HepG2 (cell line): Measurements from ENCODE around the gene ERCC4. TPM values are rescaled to one million over a fixed set of nuclear protein-coding genes. Genes with fewer than 3 reads are reported as not detected.

Experiments used
- AGO1 ChIP-seq: fragments of 200-400 bp; formaldehyde crosslinking; IDR thresholded peaks from 2 replicates; pipeline ENCODE4 v1.6.1; 2017; ENCODE audit warnings: mild to moderate bottlenecking, low read depth, low read length, moderate library complexity; ENCODE audit not compliant: poor library complexity, severe bottlenecking
- AHR ChIP-seq: IDR thresholded peaks from 2 replicates; pipeline ENCODE4 v1.6.1; 2018; ENCODE audit warnings: missing genetic modification reagents, missing compliant biosample characterization
- ERF ChIP-seq: IDR thresholded peaks from 2 replicates; pipeline ENCODE4 v1.6.1; 2018; ENCODE audit warnings: missing biosample characterization, missing genetic modification reagents
- HNRNPUL1 ChIP-seq: fragments of 200-400 bp; formaldehyde crosslinking; IDR thresholded peaks from 2 replicates; pipeline ENCODE4 v1.6.1; 2017; ENCODE audit warnings: low read depth, mild to moderate bottlenecking, low read length, moderate library complexity
- HOMEZ ChIP-seq: IDR thresholded peaks from 2 replicates; pipeline ENCODE4 v1.6.1; 2016; ENCODE audit warnings: low read depth
- MLLT10 ChIP-seq: sonication (generic); formaldehyde crosslinking; IDR thresholded peaks from 2 replicates; pipeline ENCODE4 v1.4.0; 2020; ENCODE audit warnings: missing genetic modification reagents
- RXRB ChIP-seq: IDR thresholded peaks from 2 replicates; pipeline ENCODE4 v1.6.1; 2016; ENCODE audit warnings: borderline replicate concordance, missing genetic modification reagents, missing compliant biosample characterization
- SAFB2 ChIP-seq: sonication (generic); formaldehyde crosslinking; IDR thresholded peaks from 2 replicates; pipeline ENCODE4 v1.5.1; 2020; ENCODE audit warnings: missing genetic modification reagents, low read depth, mild to moderate bottlenecking, borderline replicate concordance
- SALL1 ChIP-seq: sonication (generic); formaldehyde crosslinking; IDR thresholded peaks from 2 replicates; pipeline ENCODE4 v1.8.0; 2022; ENCODE audit warnings: mild to moderate bottlenecking, missing genetic modification reagents
- SOX13 ChIP-seq, 3 experiments: fragments of 450-650 bp in 1 of 3; sonication (generic) in 1 of 3; formaldehyde crosslinking in 1 of 3; IDR thresholded peaks in 2 of 3; conservative IDR thresholded peaks in 1 of 3; 2 replicates each; pipeline versions ENCODE4 v1.5.0 to v1.6.1; 2016 to 2020; ENCODE audit warnings: antibody characterized with exemption in 1 of 3, mild to moderate bottlenecking in 1 of 3, missing compliant biosample characterization in 1 of 3, missing genetic modification reagents in 1 of 3, moderate library complexity in 1 of 3
- SP4 ChIP-seq: sonication (generic); formaldehyde crosslinking; IDR thresholded peaks from 2 replicates; pipeline ENCODE4 v1.8.1; 2023; ENCODE audit warnings: mild to moderate bottlenecking, missing genetic modification reagents
- TEAD3 ChIP-seq: optimal IDR thresholded peaks from 2 replicates; pipeline ENCODE3; 2016; ENCODE audit warnings: borderline replicate concordance
- ZFP90 ChIP-seq: sonication (generic); formaldehyde crosslinking; IDR thresholded peaks from 2 replicates; pipeline ENCODE4 v1.8.0; 2022; ENCODE audit warnings: missing genetic modification reagents, mild to moderate bottlenecking, inconsistent platforms, borderline replicate concordance
- ZNF225 ChIP-seq: sonication (generic); formaldehyde crosslinking; IDR thresholded peaks from 2 replicates; pipeline ENCODE4 v1.4.0; 2020; ENCODE audit warnings: mild to moderate bottlenecking, missing genetic modification reagents
- ZNF547 ChIP-seq: sonication (generic); formaldehyde crosslinking; IDR thresholded peaks from 2 replicates; pipeline ENCODE4 v1.5.1; 2020; ENCODE audit warnings: mild to moderate bottlenecking, missing genetic modification reagents
- ZNF552 ChIP-seq: sonication (generic); formaldehyde crosslinking; IDR thresholded peaks from 2 replicates; pipeline ENCODE4 v1.9.0; 2022; ENCODE audit warnings: missing genetic modification reagents, mild to moderate bottlenecking, borderline replicate concordance
- ZNF556 ChIP-seq: sonication (generic); formaldehyde crosslinking; IDR thresholded peaks from 2 replicates; pipeline ENCODE4 v1.4.0; 2020; ENCODE audit warnings: mild to moderate bottlenecking, missing genetic modification reagents, borderline replicate concordance
- ZNF614 ChIP-seq: IDR thresholded peaks from 2 replicates; pipeline ENCODE4 v1.6.1; 2018; ENCODE audit warnings: missing biosample characterization, missing genetic modification reagents, inconsistent platforms, borderline replicate concordance
- ZNF691 ChIP-seq: sonication (generic); formaldehyde crosslinking; IDR thresholded peaks from 2 replicates; pipeline ENCODE4 v1.4.0; 2020; ENCODE audit warnings: missing genetic modification reagents, low read depth, mild to moderate bottlenecking, borderline replicate concordance
- ZNF713 ChIP-seq: sonication (generic); formaldehyde crosslinking; IDR thresholded peaks from 2 replicates; pipeline ENCODE4 v1.4.0; 2020; ENCODE audit warnings: mild to moderate bottlenecking, missing genetic modification reagents
- ZNF83 ChIP-seq: sonication (generic); formaldehyde crosslinking; IDR thresholded peaks from 2 replicates; pipeline ENCODE4 v1.4.0; 2020; ENCODE audit warnings: missing genetic modification reagents, mild to moderate bottlenecking, borderline replicate concordance
- polyA plus RNA-seq, 8 experiments: library from polyadenylated mRNA; depleted of rRNA in 3 of 8; stranded (reverse) in 7 of 8; unstranded in 1 of 8; fragments of >200 nt; fragmentation: Illumina TruSeq in 4 of 8; extraction: Trizol in 4 of 8; gene quantifications; 2 replicates each; pipeline versions ENCODE4 v1.2.1 to v1.2.3, GENCODE V29; 2011 to 2016; ENCODE audit warnings: low read depth in 4 of 8, missing spikeins in 1 of 8, mixed read lengths in 1 of 8; ENCODE audit not compliant: insufficient read depth in 1 of 8
- total RNA-seq, 5 experiments: library from RNA; depleted of rRNA; stranded (reverse); fragments of >200 nt; fragmentation: Illumina TruSeq; extraction: Trizol; gene quantifications; 2 replicates each; pipeline ENCODE4 v1.2.3, GENCODE V29; 2016; ENCODE audit warnings: low read depth in 1 of 5
- TF ChIP-seq, protein P1 (sequence below): IDR thresholded peaks from 2 replicates; pipeline ENCODE4 v1.6.1; 2016; ENCODE audit warnings: missing genetic modification reagents, missing compliant biosample characterization
- TF ChIP-seq, protein P2 (sequence below): sonication (generic); formaldehyde crosslinking; IDR thresholded peaks from 2 replicates; pipeline ENCODE4 v1.9.0; 2022; ENCODE audit warnings: low read depth, missing genetic modification reagents
- TF ChIP-seq, protein P3 (sequence below): fragments of 450-650 bp; IDR thresholded peaks from 2 replicates; pipeline ENCODE4 v1.6.1; 2017

Gene ERCC4
- total and polyA plus RNA-seq, 2 of the 13 experiments (the other 11 are each of a cell fraction or from before 2014, with no cell fraction given): 5.4 to 15.2 TPM

- TF ChIP-seq HOMEZ (CRISPR knock-in tag): peak; percentile 73; the same call in 1 of the 2 replicates
- TF ChIP-seq SALL1: peak; percentile 96
- TF ChIP-seq AGO1: no peak
- TF ChIP-seq ZNF547 (CRISPR knock-in tag): peak; percentile 89
- TF ChIP-seq ZNF691 (CRISPR knock-in tag): 0 out of 2 replicates have a peak, but pooled peaks have one; percentile 36
- 0 out of 2 replicates have a peak, but pooled peaks have one; percentile 44 for TF ChIP-seq ZNF552
- TF ChIP-seq ZNF614 (CRISPR knock-in tag): peak; percentile 50; the same call in 1 of the 2 replicates
- no peak for TF ChIP-seq MLLT10 (CRISPR knock-in tag)
- TF ChIP-seq ZNF225 (CRISPR knock-in tag): no peak
- TF ChIP-seq, protein P1, sequence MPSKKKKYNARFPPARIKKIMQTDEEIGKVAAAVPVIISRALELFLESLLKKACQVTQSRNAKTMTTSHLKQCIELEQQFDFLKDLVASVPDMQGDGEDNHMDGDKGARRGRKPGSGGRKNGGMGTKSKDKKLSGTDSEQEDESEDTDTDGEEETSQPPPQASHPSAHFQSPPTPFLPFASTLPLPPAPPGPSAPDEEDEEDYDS: peak; percentile 22; the same call in 1 of the 2 replicates
- no peak for TF ChIP-seq AHR (CRISPR knock-in tag)
- TF ChIP-seq RXRB (CRISPR knock-in tag): peak; percentile 58; the same call in 1 of the 2 replicates
- no peak for TF ChIP-seq HNRNPUL1
- peak; percentile 78 for TF ChIP-seq ZFP90 (CRISPR knock-in tag)
- TF ChIP-seq ZNF556 (CRISPR knock-in tag): no peak; the same call in 1 of the 2 replicates
- TF ChIP-seq, protein P2, sequence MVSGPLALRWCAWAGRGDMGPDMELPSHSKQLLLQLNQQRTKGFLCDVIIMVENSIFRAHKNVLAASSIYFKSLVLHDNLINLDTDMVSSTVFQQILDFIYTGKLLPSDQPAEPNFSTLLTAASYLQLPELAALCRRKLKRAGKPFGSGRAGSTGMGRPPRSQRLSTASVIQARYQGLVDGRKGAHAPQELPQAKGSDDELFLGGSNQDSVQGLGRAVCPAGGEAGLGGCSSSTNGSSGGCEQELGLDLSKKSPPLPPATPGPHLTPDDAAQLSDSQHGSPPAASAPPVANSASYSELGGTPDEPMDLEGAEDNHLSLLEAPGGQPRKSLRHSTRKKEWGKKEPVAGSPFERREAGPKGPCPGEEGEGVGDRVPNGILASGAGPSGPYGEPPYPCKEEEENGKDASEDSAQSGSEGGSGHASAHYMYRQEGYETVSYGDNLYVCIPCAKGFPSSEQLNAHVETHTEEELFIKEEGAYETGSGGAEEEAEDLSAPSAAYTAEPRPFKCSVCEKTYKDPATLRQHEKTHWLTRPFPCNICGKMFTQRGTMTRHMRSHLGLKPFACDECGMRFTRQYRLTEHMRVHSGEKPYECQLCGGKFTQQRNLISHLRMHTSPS: peak; percentile 80; the same call in 1 of the 2 replicates
- TF ChIP-seq, protein P3, sequence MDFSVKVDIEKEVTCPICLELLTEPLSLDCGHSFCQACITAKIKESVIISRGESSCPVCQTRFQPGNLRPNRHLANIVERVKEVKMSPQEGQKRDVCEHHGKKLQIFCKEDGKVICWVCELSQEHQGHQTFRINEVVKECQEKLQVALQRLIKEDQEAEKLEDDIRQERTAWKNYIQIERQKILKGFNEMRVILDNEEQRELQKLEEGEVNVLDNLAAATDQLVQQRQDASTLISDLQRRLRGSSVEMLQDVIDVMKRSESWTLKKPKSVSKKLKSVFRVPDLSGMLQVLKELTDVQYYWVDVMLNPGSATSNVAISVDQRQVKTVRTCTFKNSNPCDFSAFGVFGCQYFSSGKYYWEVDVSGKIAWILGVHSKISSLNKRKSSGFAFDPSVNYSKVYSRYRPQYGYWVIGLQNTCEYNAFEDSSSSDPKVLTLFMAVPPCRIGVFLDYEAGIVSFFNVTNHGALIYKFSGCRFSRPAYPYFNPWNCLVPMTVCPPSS: no peak
- peak; percentile 87 for TF ChIP-seq ERF (CRISPR knock-in tag)
- peak; percentile 81; the same call in 1 of the 2 replicates for TF ChIP-seq SAFB2
- no peak for TF ChIP-seq SP4
- no peak for TF ChIP-seq SOX13 (IDR thresholded peaks at IDR 0.05)
- TF ChIP-seq SOX13 (CRISPR knock-in tag; conservative IDR thresholded peaks at IDR 0.05 in 1 of 2, IDR thresholded peaks at IDR 0.05 in 1 of 2): peak in 1 of 2 experiments; percentile 48; a peak in 1 of 4 replicates
- TF ChIP-seq ZNF83 (CRISPR knock-in tag): peak; percentile 58; the same call in 1 of the 2 replicates
- peak; percentile 80 for TF ChIP-seq TEAD3 (CRISPR knock-in tag)
- peak; percentile 91; the same call in 1 of the 2 replicates for TF ChIP-seq ZNF713
These were observed 4.8 kb upstream of the ERCC4 start (continued) for GRCh38 chr16:13915033-13915635.
